ENCODE results near the gene NKX2-3. TPM values are rescaled to one million over a fixed set of nuclear protein-coding genes. Genes with fewer than 3 reads are reported as not detected.

Gene NKX2-3
- total RNA-seq, 1 donor from 2014 or later = not detected

GRCh38 chr10:99544322-99544721 is 11.6 kb downstream of the NKX2-3 start:
- H3K27me3 ChIP-seq (ENCODE audit: low read depth) = peaks cover 99% of the 10 kb centered on the region
- no peaks in the 10 kb centered on the region for H3K36me3 ChIP-seq
- no peak for DNase-seq

GRCh38 chr10:99548041-99548530 is 15.3 kb downstream of the NKX2-3 start:
- no peaks in the 10 kb centered on the region for H3K4me1 ChIP-seq
- DNase-seq = no peak
- H3K27ac ChIP-seq (replicated peaks) = no peak overlapping the region
- intact Hi-C loops (cut with micrococcal nuclease) = no loop called here
- peaks cover 99% of the 10 kb centered on the region for H3K27me3 ChIP-seq (ENCODE audit: low read depth)
- H3K4me3 ChIP-seq = no peak overlapping the region
- H3K36me3 ChIP-seq = no peaks in the 10 kb centered on the region
- H3K9me3 ChIP-seq (replicated peaks) = no peaks in the 10 kb centered on the region
- TF ChIP-seq CTCF (IDR thresholded peaks at IDR 0.05; ENCODE audit: borderline replicate concordance) = peak; percentile 12

More at GRCh38 chr10:99544322-99544721, 11.6 kb downstream of the NKX2-3 start:
- Histone ChIP-seq H3K4me1 (peaks cover 9% of the 10 kb centered on the region), H3K4me3 (no peak overlapping the region), H3K27ac (replicated peaks) (no peak overlapping the region), H3K9me3 (replicated peaks) (no peaks in the 10 kb centered on the region)
- intact Hi-C loops (cut with micrococcal nuclease) = no loop called here
- no peak for TF ChIP-seq CTCF (IDR thresholded peaks at IDR 0.05; ENCODE audit: borderline replicate concordance)

- TF ChIP-seq CTCF (IDR thresholded peaks at IDR 0.05; ENCODE audit: borderline replicate concordance) = no peak
- no peaks in the 10 kb centered on the region for H3K4me1 ChIP-seq
- H3K27me3 ChIP-seq (ENCODE audit: low read depth) = peaks cover 100% of the 10 kb centered on the region
- DNase-seq = no peak
- no peaks in the 10 kb centered on the region for H3K9me3 ChIP-seq (replicated peaks)
- H3K36me3 ChIP-seq = no peaks in the 10 kb centered on the region
- intact Hi-C loops (cut with micrococcal nuclease) = no loop called here
- H3K4me3 ChIP-seq = no peak overlapping the region
- no peak overlapping the region for H3K27ac ChIP-seq (replicated peaks)
Observed at GRCh38 chr10:99551158-99551557, 18.4 kb downstream of the NKX2-3 start.

GRCh38 chr10:99551616-99552015 is 18.9 kb downstream of the NKX2-3 start:
- Histone ChIP-seq H3K27ac (replicated peaks) (no peak overlapping the region), H3K36me3 (no peaks in the 10 kb centered on the region), H3K4me1 (no peaks in the 10 kb centered on the region), H3K9me3 (replicated peaks) (no peaks in the 10 kb centered on the region), H3K27me3 (ENCODE audit: low read depth) (peaks cover 100% of the 10 kb centered on the region), H3K4me3 (no peak overlapping the region)
- DNase-seq = no peak
- intact Hi-C loops (cut with micrococcal nuclease) = no loop called here
- no peak for TF ChIP-seq CTCF (IDR thresholded peaks at IDR 0.05; ENCODE audit: borderline replicate concordance)

- Histone ChIP-seq H3K9me3 (replicated peaks) (no peaks in the 10 kb centered on the region), H3K4me3 (no peak overlapping the region), H3K27ac (replicated peaks) (no peak overlapping the region), H3K36me3 (no peaks in the 10 kb centered on the region), H3K4me1 (no peaks in the 10 kb centered on the region), H3K27me3 (ENCODE audit: low read depth) (peaks cover 100% of the 10 kb centered on the region)
- no peak for TF ChIP-seq CTCF (IDR thresholded peaks at IDR 0.05; ENCODE audit: borderline replicate concordance)
- no peak for DNase-seq
- intact Hi-C loops (cut with micrococcal nuclease) = no loop called here
Observed at GRCh38 chr10:99555371-99555770, 22.6 kb downstream of the NKX2-3 start.
